IPS DF 6.9 (cell line): ENCODE data around the gene CEMIP2.

Source experiments
- DNase-seq: peaks from one replicate; pipeline ENCODE4 v3.0.0-alpha.2; 2013; ENCODE audit warnings: low read depth, low spot score
- H3K27ac ChIP-seq: one replicate; pipeline ENCODE4 v1.5.1; 2013; ENCODE audit warnings: low read length, control low read depth
- H3K27me3 ChIP-seq: 2 replicates; pipeline ENCODE4 v1.6.1; 2013; ENCODE audit warnings: mild to moderate bottlenecking, low read length; ENCODE audit not compliant: control insufficient read depth, insufficient read depth
- H3K36me3 ChIP-seq: 2 replicates; pipeline ENCODE4 v1.6.1; 2013; ENCODE audit warnings: low read length; ENCODE audit not compliant: control insufficient read depth, insufficient read depth
- H3K4me1 ChIP-seq: 2 replicates; pipeline ENCODE4 v1.6.1; 2013; ENCODE audit warnings: low read length; ENCODE audit not compliant: control insufficient read depth, insufficient read depth
- H3K4me3 ChIP-seq: 2 replicates; pipeline ENCODE4 v1.5.1; 2013; ENCODE audit warnings: mild to moderate bottlenecking, low read length
- H3K9me3 ChIP-seq: 2 replicates; pipeline ENCODE4 v1.6.1; 2013; ENCODE audit warnings: low read length, inconsistent platforms; ENCODE audit not compliant: control insufficient read depth, insufficient read depth
- WGBS: extraction: QIAGEN DNeasy Blood & Tissue Kit; methylation state at CpG from one replicate; pipeline ENCODE4 v1.1.7; 2013; ENCODE audit warnings: mixed read lengths, missing lambda C conversion rate; ENCODE audit not compliant: insufficient read length, insufficient coverage; 5-methylcytosine and 5-hydroxymethylcytosine counted together

The CEMIP2 gene

GRCh38 chr9:71634752-71635151 lies 133.6 kb downstream of the CEMIP2 start:
- H3K36me3 ChIP-seq, result no peaks in the 10 kb centered on the region
- H3K27ac ChIP-seq, result no peak overlapping the region
- H3K9me3 ChIP-seq, result no peaks in the 10 kb centered on the region
- H3K4me3 ChIP-seq, result no peak overlapping the region
- H3K4me1 ChIP-seq, result peaks cover 3% of the 10 kb centered on the region; the same call in 1 of the 2 replicates
- DNase-seq, result no peak
- WGBS, result no CpG with 5 or more reads among the region's 4 CpGs
- no peaks in the 10 kb centered on the region for H3K27me3 ChIP-seq
